ENCODE data around the gene RCVRN. TPM values are rescaled to one million over a fixed set of nuclear protein-coding genes. Genes with fewer than 3 reads are reported as not detected.

The RCVRN gene
- total and polyA plus RNA-seq, 2 of the 4 experiments (the other 2 are of a cell fraction): not detected

GRCh38 chr17:9878786-9879525 is 26.1 kb downstream of the RCVRN start (continued):
- TF ChIP-seq MAZ (IDR thresholded peaks at IDR 0.05; ENCODE audit: borderline replicate concordance, low read depth, low read length): no peak

GRCh38 chr17:9878356-9878755 is 26.7 kb downstream of the RCVRN start:
- H3K27me3 ChIP-seq (ENCODE audit: control insufficient read depth, insufficient read depth, low read length): no peaks in the 10 kb centered on the region
- no peak overlapping the region for H3K4me2 ChIP-seq (ENCODE audit: low read depth, low read length)
- no peak overlapping the region for H2BK15ac ChIP-seq (ENCODE audit: low read depth, low read length)
- in situ Hi-C loops (cut with MboI; ENCODE audit: low sequenced_read_pairs): no loop called here
- H4K5ac ChIP-seq (ENCODE audit: low read depth, low read length): no peak overlapping the region
- BruUV-seq (replicated peaks): no TSS peak
- no peak overlapping the region for H4K91ac ChIP-seq (ENCODE audit: insufficient read depth, low read depth, low read length)
- H3K79me1 ChIP-seq (ENCODE audit: low read depth in 1 of 2, low read length in 2 of 2): no peaks in the 10 kb centered on the region
- no peak for ATAC-seq (ENCODE audit: low read depth)
- no peak overlapping the region for H3K18ac ChIP-seq (ENCODE audit: low read depth, low read length)
- dilution Hi-C loops (cut with HindIII; ENCODE audit: low sequenced_read_pairs, unreplicated experiment): no loop called here
- H3K9me3 ChIP-seq (ENCODE audit: control insufficient read depth, insufficient read depth, low read length): peaks cover 5% of the 10 kb centered on the region
- no peak overlapping the region for H2BK20ac ChIP-seq (ENCODE audit: low read depth, low read length)
- no peak overlapping the region for H3K14ac ChIP-seq (replicated peaks; ENCODE audit: low read depth, low read length)
- H3K56ac ChIP-seq (ENCODE audit: extremely low read depth, insufficient read depth, low read length): no peak overlapping the region
- no peak overlapping the region for H3K4ac ChIP-seq (ENCODE audit: low read depth, low read length)
- no peaks in the 10 kb centered on the region for H3K9me1 ChIP-seq (ENCODE audit: insufficient read depth, low read length)
- ChIA-PET POLR2A (ENCODE audit: unreplicated experiment) (interaction anchor here (0.6 to 0.9 kb wide), 2 partner anchors 21 to 119 kb away, joined by 3 to 5 read pairs; no protein-coding TSS in a partner anchor), CTCF (interaction anchor here (1.2 kb wide), 1 partner anchor 12 kb away, joined by 5 read pairs; no protein-coding TSS in a partner anchor)
- no peak overlapping the region for H2AK5ac ChIP-seq (ENCODE audit: low read depth, low read length)
- H2AK9ac ChIP-seq (replicated peaks; ENCODE audit: low read depth, low read length, poor library complexity): no peak overlapping the region
- H3K23ac ChIP-seq (ENCODE audit: low read depth, low read length): no peak overlapping the region
- no peak overlapping the region for H2BK120ac ChIP-seq (ENCODE audit: low read depth, low read length)
- no peaks in the 10 kb centered on the region; the same call in 1 of the 2 replicates for H3K4me1 ChIP-seq (ENCODE audit: control insufficient read depth, insufficient read depth, low read length)
- H4K8ac ChIP-seq (ENCODE audit: low read depth in 2 of 2, low read length in 2 of 2): no peak overlapping the region
- no peaks in the 10 kb centered on the region for H3K36me3 ChIP-seq (ENCODE audit: control insufficient read depth, insufficient read depth, low read length)
- H2AFZ ChIP-seq (replicated peaks; ENCODE audit: low read length, poor library complexity): no peak overlapping the region
- H3K4me3 ChIP-seq (ENCODE audit: insufficient read depth, low read depth, low read length): no peak overlapping the region
- DNase-seq: no peak
- no peak overlapping the region for H3K27ac ChIP-seq (ENCODE audit: insufficient read depth, low read length)
- no peak overlapping the region for H2BK5ac ChIP-seq (ENCODE audit: low read depth, low read length, poor library complexity, severe bottlenecking)
- no CpG with 5 or more reads among the region's 3 CpGs for WGBS, 2 experiments (ENCODE audit: extremely low coverage in 2 of 2, insufficient read length in 1 of 2)
- H4K20me1 ChIP-seq (ENCODE audit: insufficient read depth, low read length): no peaks in the 10 kb centered on the region
- no peak overlapping the region for H3K9ac ChIP-seq (ENCODE audit: low read depth, low read length)
- intact Hi-C loops (cut with micrococcal nuclease): loop anchor here (1.0 kb wide), 1 partner anchor 22 kb away; no protein-coding TSS in a partner anchor
- TF ChIP-seq USF2 (IDR thresholded peaks at IDR 0.05; ENCODE audit: low read depth, low read length) (no peak), BHLHE40 (IDR thresholded peaks at IDR 0.05; ENCODE audit: low read depth, low read length) (no peak), MAFK (IDR thresholded peaks at IDR 0.05; ENCODE audit: low read depth, low read length) (no peak), FOS (IDR thresholded peaks at IDR 0.05; ENCODE audit: low read depth, low read length) (no peak), MXI1 (IDR thresholded peaks at IDR 0.05; ENCODE audit: borderline replicate concordance, low read depth, low read length) (no peak), CTCF (conservative IDR thresholded peaks at IDR 0.05; ENCODE audit: low read depth, low read length) (no peak), NFE2L2 (IDR thresholded peaks at IDR 0.05; ENCODE audit: low read depth, low read length) (no peak), SMC3 (IDR thresholded peaks at IDR 0.05; ENCODE audit: low read depth, low read length) (no peak), RCOR1 (IDR thresholded peaks at IDR 0.05; ENCODE audit: insufficient replicate concordance, low read length) (no peak), RAD21 (IDR thresholded peaks at IDR 0.05; ENCODE audit: low read length) (no peak), ELK1 (IDR thresholded peaks at IDR 0.05; ENCODE audit: borderline replicate concordance, low read depth, low read length) (no peak)

Measured in IMR-90 (cell line).